Hepatocyte (in vitro differentiated cells): Measurements from ENCODE around the gene CRK.

Source experiments
- CTCF ChIP-seq: fragments of 200-600 bp; sonication (generic); IDR thresholded peaks from 2 replicates; pipeline ENCODE4 v1.5.1; 2016; ENCODE audit warnings: antibody characterized with exemption, mild to moderate bottlenecking; ENCODE audit not compliant: poor library complexity
- EZH2 ChIP-seq: fragments of 200-600 bp; sonication (generic); IDR thresholded peaks from 2 replicates; pipeline ENCODE4 v1.6.1; 2016; ENCODE audit warnings: antibody characterized with exemption, mild to moderate bottlenecking, borderline replicate concordance

- TF ChIP-seq CTCF (no peak), EZH2 (no peak)
Observed at GRCh38 chr17:1494736-1495253, 38.8 kb upstream of the CRK start.
